Immature natural killer cell (primary cell): Measurements from ENCODE around the gene PROZ. TPM values are rescaled to one million over a fixed set of nuclear protein-coding genes. Genes with fewer than 3 reads are reported as not detected.
"Not testable (repeated sequence)": the region's sequence is repeated elsewhere in the genome, so short reads cannot be mapped to it uniquely, and the experiment has no call there.

Experiments used
- DNase-seq, 3 donors: peaks; one replicate each; pipeline ENCODE4 v3.0.0; 2022; ENCODE audit warnings: mixed read lengths in 1 of 3
- H3K27ac Mint-ChIP-seq, 6 donors: one replicate each; pipeline ENCODE4 v1.8.0; 2020; ENCODE audit warnings: mixed read lengths in 6 of 6, mild to moderate bottlenecking in 5 of 6, inconsistent platforms in 4 of 6, moderate library complexity in 3 of 6
- H3K27me3 Mint-ChIP-seq, 3 donors: one replicate each; pipeline ENCODE4 v1.8.0; 2020 to 2021; ENCODE audit warnings: low read depth in 3 of 3, mild to moderate bottlenecking in 3 of 3, mixed read lengths in 3 of 3, moderate library complexity in 3 of 3, inconsistent platforms in 1 of 3
- H3K36me3 Mint-ChIP-seq, 3 donors: one replicate each; pipeline ENCODE4 v1.8.0; 2020; ENCODE audit warnings: mixed read lengths in 3 of 3, inconsistent platforms in 2 of 3, mild to moderate bottlenecking in 2 of 3
- H3K4me1 Mint-ChIP-seq, 2 donors: one replicate each; pipeline ENCODE4 v1.8.0; 2020; ENCODE audit warnings: inconsistent platforms in 2 of 2, mild to moderate bottlenecking in 2 of 2, mixed read lengths in 2 of 2, moderate library complexity in 1 of 2
- H3K4me3 Mint-ChIP-seq, 5 donors: one replicate each; pipeline ENCODE4 v1.8.0; 2020; ENCODE audit warnings: mild to moderate bottlenecking in 5 of 5, mixed read lengths in 5 of 5, inconsistent platforms in 3 of 5, moderate library complexity in 3 of 5
- H3K9me3 Mint-ChIP-seq, 6 donors: one replicate each; pipeline ENCODE4 v1.8.0; 2020; ENCODE audit warnings: mild to moderate bottlenecking in 6 of 6, mixed read lengths in 6 of 6, inconsistent platforms in 4 of 6, moderate library complexity in 3 of 6
- polyA plus RNA-seq, 3 donors: library from polyadenylated mRNA; unstranded; fragments of 300-500 nt; fragmentation: Illumina TruSeq; gene quantifications; one replicate each; pipeline ENCODE4 v1.2.3, GENCODE V29; 2021

Gene PROZ
- polyA plus RNA-seq, 3 donors from 2014 or later = not detected

DNA sequence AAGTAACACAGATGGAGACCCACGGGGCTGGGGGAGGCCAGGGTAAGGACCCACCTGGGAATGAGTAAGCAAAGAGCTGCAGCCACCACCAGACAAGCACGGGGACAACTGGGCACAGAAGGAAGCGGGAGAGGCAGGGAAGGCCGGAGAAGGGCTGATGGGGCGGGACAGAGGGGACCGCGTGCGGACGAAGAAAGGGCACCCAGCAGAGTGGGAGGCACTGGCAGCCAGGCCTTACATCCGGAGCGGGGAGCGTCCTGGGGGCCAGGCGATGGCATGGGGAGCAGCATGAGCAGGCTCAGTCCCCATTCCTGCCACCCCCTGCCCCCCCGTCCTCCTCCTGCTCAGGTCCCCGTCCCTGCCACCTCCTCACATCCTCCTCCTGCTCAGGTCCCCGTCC is 3.0 kb downstream of the PROZ start:
- no peak for DNase-seq
- Mint-ChIP-seq H3K9me3 (no peaks in the 10 kb centered on the region), H3K4me3 (peak overlapping the region; percentile 55 to 78 (median 63)), H3K4me1 (peaks cover 14 to 38% of the 10 kb centered on the region in 2 donors), H3K27me3 (peaks cover 1 to 9% (median 2%) of the 10 kb centered on the region in 3 donors), H3K27ac (peak overlapping the region in 4 of 6 donors; percentile 28 to 80 (median 75)), H3K36me3 (no peaks in the 10 kb centered on the region)

- H3K36me3 Mint-ChIP-seq, DNase-seq, H3K27ac Mint-ChIP-seq, H3K27me3 Mint-ChIP-seq, H3K4me3 Mint-ChIP-seq, H3K9me3 Mint-ChIP-seq: not testable (repeated sequence)
- peaks cover 17 to 41% of the 10 kb centered on the region in 2 donors for H3K4me1 Mint-ChIP-seq
Measured at GRCh38 chr13:113161975-113162374, 3.5 kb downstream of the PROZ start.

DNA sequence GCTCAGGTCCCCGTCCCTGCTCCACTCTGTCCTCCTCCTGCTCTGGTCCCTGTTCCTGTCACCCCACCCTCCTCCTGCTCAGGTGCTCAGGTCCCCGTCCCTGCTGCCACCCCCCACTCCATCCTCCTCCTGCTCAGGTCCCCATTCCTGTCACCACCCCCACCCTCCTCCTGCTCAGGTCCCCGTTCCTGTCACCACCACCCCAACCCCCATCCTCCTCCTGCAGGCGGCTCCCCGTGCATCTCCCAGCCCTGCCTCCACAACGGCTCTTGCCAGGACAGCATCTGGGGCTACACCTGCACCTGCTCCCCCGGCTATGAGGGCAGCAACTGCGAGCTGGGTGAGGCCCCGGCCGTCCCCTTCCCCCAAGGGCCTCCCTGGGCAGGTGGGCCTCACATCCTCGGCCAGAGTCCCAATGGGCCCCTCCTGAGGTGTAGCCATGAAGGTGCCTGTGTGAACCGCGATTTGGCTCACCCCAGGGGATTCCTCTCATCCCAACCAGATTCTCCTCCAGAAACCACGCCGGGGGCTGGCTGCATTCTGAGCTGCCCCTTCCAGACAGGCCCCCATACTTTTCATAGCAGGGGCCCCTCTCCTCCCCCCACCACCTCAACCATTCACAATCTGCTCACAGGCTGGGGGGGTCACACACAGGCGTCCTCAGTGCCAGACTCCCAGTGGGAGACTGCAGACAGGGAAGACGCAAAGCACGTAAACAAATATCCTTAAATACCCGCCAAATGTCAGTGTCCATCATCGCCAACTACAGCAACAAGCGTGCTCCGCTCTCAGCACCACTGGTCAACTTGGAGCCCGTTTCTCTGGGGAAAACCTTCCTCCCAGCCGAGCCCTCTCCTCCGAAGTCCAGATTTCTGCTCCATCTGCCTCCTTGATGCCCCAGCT is 4.6 kb downstream of the PROZ start:
- DNase-seq = no peak
- H3K4me1 Mint-ChIP-seq = peaks cover 21 to 46% of the 10 kb centered on the region in 2 donors
- peak overlapping the region in 4 of 6 donors; percentile 4 to 66 (median 44) for H3K27ac Mint-ChIP-seq
- H3K27me3 Mint-ChIP-seq = peaks cover 1 to 11% (median 2%) of the 10 kb centered on the region in 3 donors
- peaks cover 0 to 9% (median 7%) of the 10 kb centered on the region in 3 donors for H3K36me3 Mint-ChIP-seq
- no peaks in the 10 kb centered on the region for H3K9me3 Mint-ChIP-seq
- H3K4me3 Mint-ChIP-seq = peak overlapping the region in 4 of 5 donors; percentile 38 to 68 (median 64)

- peak in 1 of 3 donors; percentile 41 for DNase-seq
- H3K36me3 Mint-ChIP-seq = peaks cover 6 to 21% (median 20%) of the 10 kb centered on the region in 3 donors
- H3K4me1 Mint-ChIP-seq = peaks cover 30 to 56% of the 10 kb centered on the region in 2 donors
- peak overlapping the region in 3 of 6 donors; percentile 17 to 66 (median 25) for H3K27ac Mint-ChIP-seq
- H3K4me3 Mint-ChIP-seq = peak overlapping the region in 2 of 5 donors; percentile 52 to 58
- H3K27me3 Mint-ChIP-seq = peaks cover 0 to 10% (median 1%) of the 10 kb centered on the region in 3 donors
- no peaks in the 10 kb centered on the region for H3K9me3 Mint-ChIP-seq
Measured at GRCh38 chr13:113164492-113164891, 6.0 kb downstream of the PROZ start.

DNA sequence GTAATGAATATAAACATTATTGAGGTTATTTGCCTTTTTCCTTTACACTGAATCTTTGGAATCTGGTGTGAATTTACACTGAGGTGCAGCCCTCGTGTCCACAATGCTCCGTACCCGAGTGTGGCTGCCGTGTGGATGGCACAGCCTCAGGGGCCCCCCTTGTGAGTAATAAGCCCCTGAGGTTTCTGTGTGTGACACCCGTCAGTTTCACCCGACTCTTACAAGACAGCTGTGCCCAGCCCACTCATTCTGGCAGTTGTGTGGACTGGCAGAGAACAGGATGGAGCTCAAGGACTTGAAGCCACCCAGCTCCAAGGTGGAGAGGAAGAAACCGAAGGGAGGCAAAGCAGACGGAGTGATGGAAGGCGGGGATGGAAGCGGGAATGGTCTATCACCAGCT is 7.8 kb downstream of the PROZ start:
- H3K27ac Mint-ChIP-seq = peak overlapping the region in 3 of 6 donors; percentile 19 to 58 (median 36)
- H3K9me3 Mint-ChIP-seq = no peaks in the 10 kb centered on the region
- no peak for DNase-seq
- H3K27me3 Mint-ChIP-seq = peaks cover 0 to 5% (median 0%) of the 10 kb centered on the region in 3 donors
- peaks cover 10 to 29% (median 25%) of the 10 kb centered on the region in 3 donors for H3K36me3 Mint-ChIP-seq
- H3K4me1 Mint-ChIP-seq = peaks cover 44 to 64% of the 10 kb centered on the region in 2 donors
- peak overlapping the region in 1 of 5 donors; percentile 33 for H3K4me3 Mint-ChIP-seq

- DNase-seq = no peak
- peaks cover 45 to 66% of the 10 kb centered on the region in 2 donors for H3K4me1 Mint-ChIP-seq
- H3K27me3 Mint-ChIP-seq = peaks cover 0 to 5% (median 0%) of the 10 kb centered on the region in 3 donors
- H3K27ac Mint-ChIP-seq = peak overlapping the region in 2 of 6 donors; percentile 19 to 38
- H3K36me3 Mint-ChIP-seq = peaks cover 10 to 29% (median 25%) of the 10 kb centered on the region in 3 donors
- H3K9me3 Mint-ChIP-seq = no peaks in the 10 kb centered on the region
- no peak overlapping the region for H3K4me3 Mint-ChIP-seq
Measured at GRCh38 chr13:113166681-113167080, 8.2 kb downstream of the PROZ start.

- Mint-ChIP-seq H3K4me3 (no peak overlapping the region), H3K27me3 (peaks cover 0 to 5% (median 0%) of the 10 kb centered on the region in 3 donors), H3K27ac (peak overlapping the region in 1 of 6 donors; percentile 38), H3K36me3 (peaks cover 10 to 29% (median 25%) of the 10 kb centered on the region in 3 donors), H3K4me1 (peaks cover 50 to 70% of the 10 kb centered on the region in 2 donors), H3K9me3 (no peaks in the 10 kb centered on the region)
- DNase-seq = no peak
Measured at GRCh38 chr13:113167155-113167554, 8.7 kb downstream of the PROZ start.

DNA sequence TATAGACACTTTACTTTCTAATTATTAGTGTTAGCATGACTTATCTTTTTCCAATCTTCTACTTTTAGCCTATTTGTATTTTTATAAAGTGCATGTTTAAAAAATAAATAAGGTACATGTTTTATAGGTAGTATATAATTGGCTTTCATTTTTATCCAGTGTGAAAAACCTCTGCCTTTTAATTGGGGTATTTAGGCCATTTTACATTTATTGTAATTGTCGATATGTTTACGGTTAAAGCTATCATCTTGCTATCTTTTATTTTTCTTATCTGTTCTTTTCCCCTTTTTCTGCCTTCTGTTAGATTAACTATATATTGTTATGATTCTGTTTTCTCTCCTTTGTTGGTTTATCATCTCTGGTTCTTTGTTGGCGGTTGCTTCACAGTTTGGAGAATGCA is 9.1 kb downstream of the PROZ start:
- Mint-ChIP-seq H3K27me3 (peaks cover 0 to 5% (median 0%) of the 10 kb centered on the region in 3 donors), H3K36me3 (peaks cover 10 to 29% (median 25%) of the 10 kb centered on the region in 3 donors), H3K9me3 (no peaks in the 10 kb centered on the region), H3K27ac (peak overlapping the region in 1 of 6 donors; percentile 38), H3K4me1 (peaks cover 53 to 74% of the 10 kb centered on the region in 2 donors), H3K4me3 (no peak overlapping the region)
- no peak for DNase-seq

GRCh38 chr13:113168211-113168610 is 9.8 kb downstream of the PROZ start:
- DNase-seq = no peak
- H3K4me1 Mint-ChIP-seq = peaks cover 59 to 75% of the 10 kb centered on the region in 2 donors
- peaks cover 10 to 34% (median 25%) of the 10 kb centered on the region in 3 donors for H3K36me3 Mint-ChIP-seq
- H3K4me3 Mint-ChIP-seq = no peak overlapping the region
- peak overlapping the region in 1 of 6 donors; percentile 38 for H3K27ac Mint-ChIP-seq
- peaks cover 0 to 5% (median 0%) of the 10 kb centered on the region in 3 donors for H3K27me3 Mint-ChIP-seq
- H3K9me3 Mint-ChIP-seq = no peaks in the 10 kb centered on the region

DNA sequence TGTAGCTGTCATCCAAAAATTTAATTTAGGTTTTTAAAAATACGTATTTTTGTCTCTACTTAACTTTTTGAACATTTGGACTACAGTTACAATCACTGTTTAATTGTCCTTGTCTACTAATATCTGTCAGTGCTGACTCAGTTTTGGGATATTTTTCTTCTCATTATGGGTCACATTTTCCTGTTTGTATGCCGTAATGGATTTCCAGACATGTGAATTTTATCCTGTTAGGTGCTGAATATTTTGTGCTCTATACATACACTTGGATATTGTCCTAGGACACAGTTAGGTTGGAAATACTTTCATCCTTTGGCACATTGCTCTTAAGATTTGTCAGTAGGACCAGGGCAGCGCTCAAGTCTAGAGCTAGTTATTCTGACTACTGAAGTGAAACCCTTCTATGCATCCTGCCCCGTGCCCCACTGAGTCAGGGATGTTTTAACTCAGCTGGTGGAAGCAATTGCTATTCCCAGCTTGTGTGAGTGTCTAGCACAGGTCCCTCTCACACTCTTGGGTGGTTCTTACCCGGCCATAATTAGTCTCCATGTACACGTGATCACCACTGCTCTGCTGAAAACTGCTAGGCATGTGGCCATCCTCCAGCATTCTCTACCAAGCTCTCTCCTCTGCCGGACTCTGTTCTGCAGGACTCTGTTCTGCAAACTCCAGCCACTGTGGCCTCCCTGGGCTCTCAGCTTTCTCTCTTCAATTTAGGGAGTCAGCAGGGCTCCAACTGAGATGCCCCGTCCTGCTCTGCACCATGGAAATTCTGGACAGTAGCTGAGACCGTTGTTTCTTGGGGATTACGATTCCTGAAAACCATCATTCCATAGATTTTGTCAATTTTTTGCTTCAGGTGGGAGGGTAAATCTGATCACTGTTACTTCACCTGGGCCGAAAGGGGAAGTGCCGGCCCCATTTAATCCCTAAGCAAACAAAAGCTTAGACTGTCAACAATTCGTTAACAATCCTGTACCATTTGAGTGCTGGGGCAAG is 11.1 kb downstream of the PROZ start:
- peaks cover 0 to 3% (median 0%) of the 10 kb centered on the region in 3 donors for H3K27me3 Mint-ChIP-seq
- no peak for DNase-seq
- peaks cover 69 to 77% of the 10 kb centered on the region in 2 donors for H3K4me1 Mint-ChIP-seq
- peaks cover 10 to 36% (median 25%) of the 10 kb centered on the region in 3 donors for H3K36me3 Mint-ChIP-seq
- H3K9me3 Mint-ChIP-seq = no peaks in the 10 kb centered on the region
- H3K4me3 Mint-ChIP-seq = peak overlapping the region in 1 of 5 donors; percentile 11
- peak overlapping the region in 5 of 6 donors; percentile 40 to 83 (median 60) for H3K27ac Mint-ChIP-seq

DNA sequence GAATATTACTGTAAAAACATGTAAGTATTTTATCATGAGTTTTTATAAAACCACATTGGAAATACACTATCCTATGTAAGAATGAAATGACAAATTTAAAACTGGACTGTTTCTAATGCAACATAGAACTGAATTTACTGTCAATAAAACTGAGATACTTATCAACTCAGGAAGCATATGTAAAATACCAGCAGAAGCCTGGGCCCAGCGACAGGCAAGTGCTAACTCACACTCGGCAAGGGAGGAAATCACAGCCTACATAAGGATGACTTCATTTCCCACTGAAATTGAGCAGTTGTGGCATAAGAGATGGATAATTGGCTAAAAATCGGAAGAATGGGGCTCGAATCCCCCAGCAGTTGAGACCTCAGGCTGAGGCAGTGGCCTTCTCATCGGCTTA is 12.1 kb downstream of the PROZ start:
- H3K9me3 Mint-ChIP-seq = no peaks in the 10 kb centered on the region
- H3K36me3 Mint-ChIP-seq = peaks cover 10 to 42% (median 25%) of the 10 kb centered on the region in 3 donors
- H3K27me3 Mint-ChIP-seq = peaks cover 0 to 3% (median 0%) of the 10 kb centered on the region in 3 donors
- peak overlapping the region; percentile 51 to 67 (median 65) for H3K4me3 Mint-ChIP-seq
- peaks cover 78 to 81% of the 10 kb centered on the region in 2 donors for H3K4me1 Mint-ChIP-seq
- DNase-seq = peak in 2 of 3 donors; percentile 38 to 39
- peak overlapping the region; percentile 68 to 97 (median 80) for H3K27ac Mint-ChIP-seq

DNA sequence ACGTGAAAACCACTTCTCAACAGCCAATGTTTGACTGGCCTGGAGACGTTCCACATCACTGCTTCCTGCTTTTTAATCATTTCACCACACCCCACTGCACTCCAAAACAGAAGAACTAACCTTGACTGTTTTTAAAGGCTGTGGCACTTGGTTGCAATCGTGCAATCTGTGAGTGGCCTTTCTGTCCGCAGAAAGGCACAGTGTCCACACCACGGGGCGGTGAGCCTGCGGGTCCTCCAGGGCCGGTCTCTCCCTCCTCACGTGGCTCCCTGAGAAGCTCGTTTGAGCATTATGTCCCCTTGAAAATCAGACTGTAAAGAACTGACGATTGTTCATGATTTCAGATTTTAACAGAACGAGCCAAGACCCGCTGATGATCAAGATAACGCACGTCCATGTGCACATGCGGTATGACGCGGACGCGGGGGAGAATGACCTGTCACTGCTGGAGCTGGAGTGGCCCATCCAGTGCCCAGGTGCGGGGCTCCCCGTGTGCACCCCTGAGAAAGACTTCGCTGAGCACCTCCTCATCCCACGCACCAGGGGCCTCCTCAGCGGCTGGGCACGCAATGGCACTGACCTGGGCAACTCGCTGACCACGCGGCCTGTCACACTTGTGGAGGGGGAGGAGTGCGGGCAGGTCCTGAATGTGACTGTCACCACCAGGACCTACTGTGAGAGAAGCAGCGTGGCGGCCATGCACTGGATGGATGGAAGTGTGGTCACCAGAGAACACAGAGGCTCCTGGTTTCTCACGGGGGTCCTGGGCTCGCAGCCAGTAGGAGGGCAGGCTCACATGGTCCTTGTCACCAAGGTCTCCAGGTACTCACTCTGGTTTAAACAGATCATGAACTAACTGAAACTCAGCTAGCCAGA is 13.0 kb downstream of the PROZ start:
- no peak for DNase-seq
- H3K36me3 Mint-ChIP-seq = peaks cover 14 to 46% (median 29%) of the 10 kb centered on the region in 3 donors
- H3K27me3 Mint-ChIP-seq = peaks cover 3 to 8% (median 3%) of the 10 kb centered on the region in 3 donors
- H3K27ac Mint-ChIP-seq = peak overlapping the region; percentile 73 to 97 (median 80)
- H3K4me3 Mint-ChIP-seq = peak overlapping the region in 4 of 5 donors; percentile 5 to 63 (median 48)
- H3K9me3 Mint-ChIP-seq = no peaks in the 10 kb centered on the region
- H3K4me1 Mint-ChIP-seq = peaks cover 79 to 83% of the 10 kb centered on the region in 2 donors
